Neural cell (in vitro differentiated cells): Measurements from ENCODE around the gene KLHL2. TPM values are rescaled to one million over a fixed set of nuclear protein-coding genes. Genes with fewer than 3 reads are reported as not detected.

Experiments
- H2AFZ ChIP-seq: fragments of 200-600, 300-800 bp; sonication (generic), shearing (Covaris generic); 2 replicates; pipeline ENCODE4 v1.6.0; 2014; ENCODE audit warnings: low read depth, mild to moderate bottlenecking, antibody characterized with exemption, low read length, moderate library complexity
- H3F3A ChIP-seq: fragments of 200-600 bp; shearing (Covaris generic); 2 replicates; pipeline ENCODE4 v1.6.1; 2016; ENCODE audit warnings: mild to moderate bottlenecking, moderate library complexity, mixed read lengths, antibody characterized with exemption, low read length; ENCODE audit not compliant: insufficient read depth, poor library complexity, severe bottlenecking
- H3K27ac ChIP-seq: fragments of 200-600, 300-800 bp; sonication (generic), shearing (Covaris generic); 2 replicates; pipeline ENCODE4 v1.5.1; 2014; ENCODE audit warnings: mild to moderate bottlenecking, low read length, moderate library complexity
- H3K27me3 ChIP-seq: fragments of 300-800, 200-600 bp; sonication (generic), shearing (Covaris generic); 2 replicates; pipeline ENCODE4 v1.6.0; 2014; ENCODE audit warnings: mild to moderate bottlenecking, low read depth, low read length, moderate library complexity; ENCODE audit not compliant: insufficient read depth
- H3K36me3 ChIP-seq: fragments of 300-800, 200-600 bp; sonication (generic), shearing (Covaris generic); 2 replicates; pipeline ENCODE4 v1.5.1; 2014; ENCODE audit warnings: mild to moderate bottlenecking, antibody characterized with exemption, low read length, moderate library complexity; ENCODE audit not compliant: insufficient read depth
- H3K4me2 ChIP-seq: fragments of 300-800, 200-600 bp; sonication (generic), shearing (Covaris generic); 2 replicates; pipeline ENCODE4 v1.6.0; 2014; ENCODE audit warnings: mild to moderate bottlenecking, low read length
- H3K4me3 ChIP-seq: fragments of 300-800, 200-600 bp; sonication (generic), shearing (Covaris generic); 2 replicates; pipeline ENCODE4 v1.5.1; 2014; ENCODE audit warnings: mild to moderate bottlenecking, low read length, moderate library complexity
- H3K79me2 ChIP-seq: fragments of 200-600 bp; shearing (Covaris generic); replicated peaks from 2 replicates; pipeline ENCODE4 v1.6.0; 2014; ENCODE audit warnings: mild to moderate bottlenecking, low read length, moderate library complexity; ENCODE audit not compliant: insufficient read depth
- H3K9ac ChIP-seq: fragments of 300-800, 200-600 bp; sonication (generic), shearing (Covaris generic); 2 replicates; pipeline ENCODE4 v1.6.1; 2016; ENCODE audit warnings: mild to moderate bottlenecking, low read length, mixed read lengths
- H3K9me2 ChIP-seq: fragments of 200-600 bp; shearing (Covaris generic); 2 replicates; pipeline ENCODE4 v1.6.1; 2016; ENCODE audit warnings: mild to moderate bottlenecking, low read length, mixed read lengths; ENCODE audit not compliant: insufficient read depth
- H3K9me3 ChIP-seq: fragments of 200-600, 300-800 bp; sonication (generic), shearing (Covaris generic); 2 replicates; pipeline ENCODE4 v1.6.1; 2016; ENCODE audit warnings: mild to moderate bottlenecking, mixed run types, low read length, moderate library complexity, mixed read lengths
- H4K20me1 ChIP-seq: fragments of 200-600 bp; shearing (Covaris generic); 2 replicates; pipeline ENCODE4 v1.6.1; 2016; ENCODE audit warnings: mild to moderate bottlenecking, mixed run types; ENCODE audit not compliant: insufficient read depth
- EP300 ChIP-seq: fragments of 450-650 bp; conservative IDR thresholded peaks from 2 replicates; pipeline ENCODE4 v1.6.1; 2014; ENCODE audit warnings: antibody characterized with exemption, mild to moderate bottlenecking, moderate library complexity; ENCODE audit not compliant: poor library complexity, severe bottlenecking
- EZH2 ChIP-seq: fragments of 200-600, 300-800 bp; shearing (Covaris generic), sonication (generic); IDR thresholded peaks from 2 replicates; pipeline ENCODE4 v1.6.1; 2014; ENCODE audit warnings: antibody characterized with exemption, low read length, borderline replicate concordance, mild to moderate bottlenecking; ENCODE audit not compliant: insufficient read depth, poor library complexity, severe bottlenecking
- MXI1 ChIP-seq: fragments of 450-650 bp; conservative IDR thresholded peaks from 2 replicates; pipeline ENCODE4 v1.6.1; 2014; ENCODE audit warnings: antibody characterized with exemption, mild to moderate bottlenecking; ENCODE audit not compliant: poor library complexity, severe bottlenecking
- POLR2AphosphoS5 ChIP-seq: IDR thresholded peaks from 2 replicates; pipeline ENCODE4 v1.6.1; 2012
- RAD21 ChIP-seq: fragments of 450-650 bp; conservative IDR thresholded peaks from 2 replicates; pipeline ENCODE4 v1.6.1; 2014; ENCODE audit warnings: antibody characterized with exemption, mild to moderate bottlenecking, moderate library complexity
- SMC3 ChIP-seq: fragments of 450-650 bp; conservative IDR thresholded peaks from 2 replicates; pipeline ENCODE4 v1.6.1; 2014; ENCODE audit warnings: antibody characterized with exemption, mild to moderate bottlenecking, moderate library complexity; ENCODE audit not compliant: poor library complexity
- TAF1 ChIP-seq: IDR thresholded peaks from 2 replicates; pipeline ENCODE4 v1.6.1; 2012; ENCODE audit warnings: low read depth
- polyA plus RNA-seq: library from polyadenylated mRNA; depleted of rRNA; stranded (reverse); fragments of >200 nt; gene quantifications from 2 replicates; pipeline ENCODE4 v1.2.3, GENCODE V29; 2014
- TF ChIP-seq, protein P1 (sequence below): IDR thresholded peaks from 2 replicates; pipeline ENCODE4 v1.6.1; 2012; ENCODE audit warnings: borderline replicate concordance
- TF ChIP-seq, protein P2 (sequence below): fragments of 450-650 bp; IDR thresholded peaks from 2 replicates; pipeline ENCODE4 v1.5.1; 2014; ENCODE audit warnings: antibody characterized with exemption, mild to moderate bottlenecking, moderate library complexity; ENCODE audit not compliant: poor library complexity, severe bottlenecking

The KLHL2 gene
- polyA plus RNA-seq, 1 donor from 2014 or later, result 42.8 TPM

DNA sequence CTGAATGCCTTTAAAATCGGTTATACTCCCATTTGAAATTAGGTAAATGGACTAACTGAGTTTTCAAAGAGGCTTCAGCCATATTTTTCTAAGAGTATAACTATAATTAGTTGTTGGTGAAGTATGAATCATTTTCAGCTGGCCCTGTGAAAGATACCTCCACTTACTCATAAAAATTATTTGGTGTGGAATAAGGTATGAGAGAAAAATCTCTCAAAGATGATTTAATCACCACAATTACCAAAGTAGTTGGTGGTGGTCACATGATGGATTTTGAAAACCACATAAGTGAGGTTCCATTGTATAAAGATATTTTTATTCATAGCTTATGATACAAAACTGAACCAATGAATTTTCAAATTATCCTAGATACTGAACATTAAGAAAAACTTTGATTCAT, 9.0 kb upstream of the KLHL2 start:
- no peak overlapping the region for H3K27ac ChIP-seq
- H4K20me1 ChIP-seq, result no peaks in the 10 kb centered on the region
- H3K36me3 ChIP-seq, result no peaks in the 10 kb centered on the region
- H3K9me3 ChIP-seq, result no peaks in the 10 kb centered on the region
- no peaks in the 10 kb centered on the region for H3K79me2 ChIP-seq
- TF ChIP-seq, protein P1, sequence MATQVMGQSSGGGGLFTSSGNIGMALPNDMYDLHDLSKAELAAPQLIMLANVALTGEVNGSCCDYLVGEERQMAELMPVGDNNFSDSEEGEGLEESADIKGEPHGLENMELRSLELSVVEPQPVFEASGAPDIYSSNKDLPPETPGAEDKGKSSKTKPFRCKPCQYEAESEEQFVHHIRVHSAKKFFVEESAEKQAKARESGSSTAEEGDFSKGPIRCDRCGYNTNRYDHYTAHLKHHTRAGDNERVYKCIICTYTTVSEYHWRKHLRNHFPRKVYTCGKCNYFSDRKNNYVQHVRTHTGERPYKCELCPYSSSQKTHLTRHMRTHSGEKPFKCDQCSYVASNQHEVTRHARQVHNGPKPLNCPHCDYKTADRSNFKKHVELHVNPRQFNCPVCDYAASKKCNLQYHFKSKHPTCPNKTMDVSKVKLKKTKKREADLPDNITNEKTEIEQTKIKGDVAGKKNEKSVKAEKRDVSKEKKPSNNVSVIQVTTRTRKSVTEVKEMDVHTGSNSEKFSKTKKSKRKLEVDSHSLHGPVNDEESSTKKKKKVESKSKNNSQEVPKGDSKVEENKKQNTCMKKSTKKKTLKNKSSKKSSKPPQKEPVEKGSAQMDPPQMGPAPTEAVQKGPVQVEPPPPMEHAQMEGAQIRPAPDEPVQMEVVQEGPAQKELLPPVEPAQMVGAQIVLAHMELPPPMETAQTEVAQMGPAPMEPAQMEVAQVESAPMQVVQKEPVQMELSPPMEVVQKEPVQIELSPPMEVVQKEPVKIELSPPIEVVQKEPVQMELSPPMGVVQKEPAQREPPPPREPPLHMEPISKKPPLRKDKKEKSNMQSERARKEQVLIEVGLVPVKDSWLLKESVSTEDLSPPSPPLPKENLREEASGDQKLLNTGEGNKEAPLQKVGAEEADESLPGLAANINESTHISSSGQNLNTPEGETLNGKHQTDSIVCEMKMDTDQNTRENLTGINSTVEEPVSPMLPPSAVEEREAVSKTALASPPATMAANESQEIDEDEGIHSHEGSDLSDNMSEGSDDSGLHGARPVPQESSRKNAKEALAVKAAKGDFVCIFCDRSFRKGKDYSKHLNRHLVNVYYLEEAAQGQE, result no peak
- TF ChIP-seq POLR2AphosphoS5 (no peak), MXI1 (no peak), EP300 (no peak), RAD21 (no peak), SMC3 (no peak), TAF1 (no peak), EZH2 (no peak)
- TF ChIP-seq, protein P2, sequence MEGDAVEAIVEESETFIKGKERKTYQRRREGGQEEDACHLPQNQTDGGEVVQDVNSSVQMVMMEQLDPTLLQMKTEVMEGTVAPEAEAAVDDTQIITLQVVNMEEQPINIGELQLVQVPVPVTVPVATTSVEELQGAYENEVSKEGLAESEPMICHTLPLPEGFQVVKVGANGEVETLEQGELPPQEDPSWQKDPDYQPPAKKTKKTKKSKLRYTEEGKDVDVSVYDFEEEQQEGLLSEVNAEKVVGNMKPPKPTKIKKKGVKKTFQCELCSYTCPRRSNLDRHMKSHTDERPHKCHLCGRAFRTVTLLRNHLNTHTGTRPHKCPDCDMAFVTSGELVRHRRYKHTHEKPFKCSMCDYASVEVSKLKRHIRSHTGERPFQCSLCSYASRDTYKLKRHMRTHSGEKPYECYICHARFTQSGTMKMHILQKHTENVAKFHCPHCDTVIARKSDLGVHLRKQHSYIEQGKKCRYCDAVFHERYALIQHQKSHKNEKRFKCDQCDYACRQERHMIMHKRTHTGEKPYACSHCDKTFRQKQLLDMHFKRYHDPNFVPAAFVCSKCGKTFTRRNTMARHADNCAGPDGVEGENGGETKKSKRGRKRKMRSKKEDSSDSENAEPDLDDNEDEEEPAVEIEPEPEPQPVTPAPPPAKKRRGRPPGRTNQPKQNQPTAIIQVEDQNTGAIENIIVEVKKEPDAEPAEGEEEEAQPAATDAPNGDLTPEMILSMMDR, result no peak
- no peak overlapping the region for H3K4me3 ChIP-seq
- H3F3A ChIP-seq, result no peaks in the 10 kb centered on the region
- no peaks in the 10 kb centered on the region for H3K27me3 ChIP-seq
- H3K9me2 ChIP-seq, result no peaks in the 10 kb centered on the region
- no peak overlapping the region for H3K9ac ChIP-seq
- no peak overlapping the region for H2AFZ ChIP-seq
- no peak overlapping the region for H3K4me2 ChIP-seq

DNA sequence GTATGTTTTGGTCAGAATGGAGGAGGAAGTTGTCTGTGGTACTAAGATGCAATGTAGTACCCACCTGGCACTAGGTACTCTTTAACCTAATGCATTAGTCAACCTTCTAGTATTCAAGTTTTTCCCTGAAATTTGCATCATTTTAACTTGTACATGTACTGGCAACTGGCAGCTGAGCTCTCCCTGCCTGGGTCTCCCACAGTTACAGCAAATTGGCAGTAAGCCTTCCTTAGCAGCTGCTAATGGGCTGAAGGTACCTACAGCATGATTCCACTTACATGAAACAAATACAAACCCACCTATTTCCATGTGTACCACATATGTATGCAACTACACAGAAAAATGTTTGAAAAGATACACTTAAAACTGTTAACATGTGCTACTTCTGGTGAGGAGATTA, 8.1 kb upstream of the KLHL2 start:
- Histone ChIP-seq H3F3A (no peaks in the 10 kb centered on the region), H3K4me2 (no peak overlapping the region), H3K9me2 (no peaks in the 10 kb centered on the region), H2AFZ (no peak overlapping the region), H3K27me3 (no peaks in the 10 kb centered on the region), H3K36me3 (no peaks in the 10 kb centered on the region), H3K27ac (no peak overlapping the region), H4K20me1 (no peaks in the 10 kb centered on the region), H3K79me2 (no peaks in the 10 kb centered on the region), H3K9ac (no peak overlapping the region), H3K9me3 (no peaks in the 10 kb centered on the region), H3K4me3 (no peak overlapping the region)
- no peak for TF ChIP-seq SMC3
- no peak for TF ChIP-seq TAF1
- TF ChIP-seq, protein P2, result no peak
- TF ChIP-seq, protein P1, result no peak
- no peak for TF ChIP-seq RAD21
- no peak for TF ChIP-seq MXI1
- no peak for TF ChIP-seq EP300
- TF ChIP-seq EZH2, result no peak
- TF ChIP-seq POLR2AphosphoS5, result no peak
